Chondrocyte (in vitro differentiated cells): ENCODE data around the gene CMSS1. TPM values are rescaled to one million over a fixed set of nuclear protein-coding genes. Genes with fewer than 3 reads are reported as not detected.
A peak's percentile ranks its signal among the peaks of the same experiment; 100 is the strongest.

Experiments
- DNase-seq: peaks from one replicate; pipeline ENCODE4 v3.0.0; 2021; ENCODE audit warnings: mixed read lengths, low spot score
- H3K27ac Mint-ChIP-seq: one replicate; pipeline ENCODE4 v1.8.0; 2021; ENCODE audit warnings: mild to moderate bottlenecking, moderate library complexity, mixed read lengths; ENCODE audit not compliant: unreplicated experiment
- H3K27me3 Mint-ChIP-seq: 2 replicates; pipeline ENCODE4 v1.8.0; 2021; ENCODE audit warnings: low read depth, mixed read lengths
- H3K36me3 Mint-ChIP-seq: 2 replicates; pipeline ENCODE4 v1.8.0; 2021; ENCODE audit warnings: low read depth, mixed read lengths
- H3K4me1 Mint-ChIP-seq: 2 replicates; pipeline ENCODE4 v1.8.0; 2021; ENCODE audit warnings: low read depth, mild to moderate bottlenecking, mixed read lengths
- H3K4me3 Mint-ChIP-seq: one replicate; pipeline ENCODE4 v1.8.0; 2021; ENCODE audit warnings: mild to moderate bottlenecking, moderate library complexity, mixed read lengths; ENCODE audit not compliant: unreplicated experiment
- H3K9me3 Mint-ChIP-seq: 2 replicates; pipeline ENCODE4 v1.8.0; 2021; ENCODE audit warnings: low read depth, mixed read lengths
- total RNA-seq: library from RNA; stranded (reverse); gene quantifications from 3 replicates; pipeline ENCODE4 v1.2.1, GENCODE V29; 2021
- TF ChIP-seq, protein P1 (sequence below): fragments of 200-600 bp; sonication (generic); IDR thresholded peaks from 2 replicates; pipeline ENCODE4 v1.5.0; 2021; ENCODE audit warnings: antibody characterized with exemption, mild to moderate bottlenecking, moderate library complexity

CMSS1 gene
- total RNA-seq, 1 donor from 2014 or later: 19.5 TPM

DNA sequence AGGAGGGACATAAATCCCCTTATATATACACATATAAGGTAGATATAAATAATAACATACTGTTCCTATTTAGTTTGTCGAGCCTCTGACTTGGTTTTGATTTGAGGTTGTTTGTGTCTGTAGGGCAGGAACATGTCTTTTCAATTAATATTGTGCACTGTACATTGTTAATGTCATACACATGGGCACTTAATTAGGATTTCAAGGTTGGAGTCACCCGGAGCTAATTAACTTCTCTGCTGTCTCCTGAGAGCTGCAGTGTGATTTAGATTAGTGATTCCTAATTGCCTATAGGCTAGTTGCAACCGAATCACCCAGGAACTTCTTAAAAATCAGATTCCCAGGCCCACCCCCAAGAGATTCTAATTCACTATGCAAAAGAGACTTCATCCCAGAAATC lies 347.1 kb downstream of the CMSS1 start:
- Mint-ChIP-seq H3K4me1 (peaks cover 45% of the 10 kb centered on the region), H3K27me3 (no peaks in the 10 kb centered on the region), H3K4me3 (no peak overlapping the region), H3K27ac (peak overlapping the region; percentile 82), H3K36me3 (peaks cover 2% of the 10 kb centered on the region), H3K9me3 (no peaks in the 10 kb centered on the region)
- TF ChIP-seq, protein P1, sequence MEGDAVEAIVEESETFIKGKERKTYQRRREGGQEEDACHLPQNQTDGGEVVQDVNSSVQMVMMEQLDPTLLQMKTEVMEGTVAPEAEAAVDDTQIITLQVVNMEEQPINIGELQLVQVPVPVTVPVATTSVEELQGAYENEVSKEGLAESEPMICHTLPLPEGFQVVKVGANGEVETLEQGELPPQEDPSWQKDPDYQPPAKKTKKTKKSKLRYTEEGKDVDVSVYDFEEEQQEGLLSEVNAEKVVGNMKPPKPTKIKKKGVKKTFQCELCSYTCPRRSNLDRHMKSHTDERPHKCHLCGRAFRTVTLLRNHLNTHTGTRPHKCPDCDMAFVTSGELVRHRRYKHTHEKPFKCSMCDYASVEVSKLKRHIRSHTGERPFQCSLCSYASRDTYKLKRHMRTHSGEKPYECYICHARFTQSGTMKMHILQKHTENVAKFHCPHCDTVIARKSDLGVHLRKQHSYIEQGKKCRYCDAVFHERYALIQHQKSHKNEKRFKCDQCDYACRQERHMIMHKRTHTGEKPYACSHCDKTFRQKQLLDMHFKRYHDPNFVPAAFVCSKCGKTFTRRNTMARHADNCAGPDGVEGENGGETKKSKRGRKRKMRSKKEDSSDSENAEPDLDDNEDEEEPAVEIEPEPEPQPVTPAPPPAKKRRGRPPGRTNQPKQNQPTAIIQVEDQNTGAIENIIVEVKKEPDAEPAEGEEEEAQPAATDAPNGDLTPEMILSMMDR: no peak
- DNase-seq: no peak

DNA sequence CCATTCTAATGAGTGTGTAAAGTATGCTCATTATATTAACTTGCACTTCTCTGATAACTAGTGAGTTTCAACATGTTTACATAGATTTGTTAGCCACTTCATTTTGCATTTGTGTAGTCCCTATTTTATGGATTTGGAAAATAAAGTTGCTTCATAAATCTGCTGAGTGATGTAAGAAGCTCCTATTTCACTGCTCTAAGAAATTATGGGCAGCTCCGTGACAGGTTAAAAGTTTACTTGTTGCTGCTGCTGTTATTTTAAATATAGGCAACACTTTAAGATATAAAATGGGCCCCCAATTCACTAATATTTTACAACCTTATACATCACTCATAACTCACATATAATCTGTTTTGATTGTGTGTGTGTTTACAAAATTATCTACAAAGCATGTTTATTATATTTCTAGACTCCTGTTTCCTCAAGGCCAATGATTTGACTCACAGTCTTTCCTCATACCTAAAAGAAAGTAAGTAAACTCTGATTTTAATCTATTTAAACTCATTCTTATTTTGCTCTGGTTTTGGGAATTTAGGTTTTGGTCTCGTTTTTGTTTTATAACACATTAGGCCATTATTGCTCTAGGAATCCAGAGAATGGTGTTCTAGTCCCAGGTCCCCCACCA lies 348.4 kb downstream of the CMSS1 start:
- Mint-ChIP-seq H3K36me3 (peaks cover 2% of the 10 kb centered on the region), H3K9me3 (no peaks in the 10 kb centered on the region)

DNA sequence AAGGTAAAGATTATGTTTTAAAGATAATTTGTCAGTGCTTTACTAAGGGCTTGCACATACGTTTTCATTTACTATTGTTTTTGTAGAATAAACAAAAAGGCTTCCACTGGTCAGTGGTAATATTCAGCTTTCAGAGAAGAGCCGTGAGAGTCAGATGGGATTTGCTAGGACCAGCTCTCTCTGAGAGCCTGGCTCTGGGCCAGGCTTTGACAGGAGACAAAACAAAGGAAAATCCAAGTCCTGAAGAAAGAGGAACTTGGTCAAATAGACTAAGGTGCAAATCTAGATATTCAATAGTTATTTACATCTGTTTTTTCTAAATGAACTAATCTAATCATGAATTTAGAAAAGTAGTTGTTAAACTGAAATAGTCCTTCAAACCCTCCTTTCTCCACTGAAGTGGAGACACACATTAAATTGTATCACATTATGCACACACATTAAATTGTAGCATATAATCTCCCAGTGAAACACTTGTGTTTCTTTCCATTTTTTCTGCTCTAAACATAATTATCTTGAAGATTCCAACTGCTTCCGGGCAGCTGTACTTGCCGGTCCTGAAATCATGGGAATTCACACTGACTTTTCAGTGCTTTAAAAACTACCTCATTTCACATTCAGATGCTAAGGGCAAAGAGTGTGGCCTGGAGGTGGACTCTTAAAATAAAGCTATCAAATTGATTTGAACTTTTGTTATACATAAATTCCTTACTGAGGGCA lies 351.7 kb downstream of the CMSS1 start:
- H3K27me3 Mint-ChIP-seq: no peaks in the 10 kb centered on the region
- H3K27ac Mint-ChIP-seq: no peak overlapping the region
- TF ChIP-seq, protein P1: no peak
- DNase-seq: no peak
- no peak overlapping the region for H3K4me3 Mint-ChIP-seq
- H3K9me3 Mint-ChIP-seq: no peaks in the 10 kb centered on the region
- H3K4me1 Mint-ChIP-seq: peaks cover 27% of the 10 kb centered on the region
- H3K36me3 Mint-ChIP-seq: peaks cover 6% of the 10 kb centered on the region

More for the DNA sequence above, 348.4 kb downstream of the CMSS1 start:
- H3K27me3 Mint-ChIP-seq: no peaks in the 10 kb centered on the region
- TF ChIP-seq, protein P1: no peak
- H3K4me1 Mint-ChIP-seq: peaks cover 32% of the 10 kb centered on the region
- no peak for DNase-seq
- no peak overlapping the region for H3K4me3 Mint-ChIP-seq
- no peak overlapping the region for H3K27ac Mint-ChIP-seq

DNA sequence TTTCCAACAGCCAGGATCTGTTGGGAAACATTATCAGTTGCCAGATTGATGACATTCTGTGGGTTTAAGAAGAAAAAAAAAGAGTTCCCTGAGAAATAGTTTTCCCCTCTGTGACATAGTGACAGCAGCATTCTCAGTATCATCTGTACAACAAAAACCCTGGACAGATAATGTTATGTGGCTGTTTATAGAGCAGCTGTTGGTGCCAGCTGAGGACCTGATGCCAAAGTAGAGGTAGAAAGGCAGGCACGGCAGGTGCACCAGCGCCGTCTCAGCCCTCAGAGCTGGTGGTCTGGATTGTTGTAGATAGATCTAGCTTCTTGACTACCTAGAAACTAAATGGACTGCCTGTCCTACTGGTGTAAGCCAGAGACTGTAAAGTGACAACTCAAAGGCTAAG lies 352.8 kb downstream of the CMSS1 start:
- H3K4me3 Mint-ChIP-seq: no peak overlapping the region
- peaks cover 28% of the 10 kb centered on the region for H3K4me1 Mint-ChIP-seq
- TF ChIP-seq, protein P1: no peak
- no peaks in the 10 kb centered on the region for H3K9me3 Mint-ChIP-seq
- peaks cover 6% of the 10 kb centered on the region for H3K36me3 Mint-ChIP-seq
- no peak for DNase-seq
- H3K27ac Mint-ChIP-seq: no peak overlapping the region
- H3K27me3 Mint-ChIP-seq: no peaks in the 10 kb centered on the region

DNA sequence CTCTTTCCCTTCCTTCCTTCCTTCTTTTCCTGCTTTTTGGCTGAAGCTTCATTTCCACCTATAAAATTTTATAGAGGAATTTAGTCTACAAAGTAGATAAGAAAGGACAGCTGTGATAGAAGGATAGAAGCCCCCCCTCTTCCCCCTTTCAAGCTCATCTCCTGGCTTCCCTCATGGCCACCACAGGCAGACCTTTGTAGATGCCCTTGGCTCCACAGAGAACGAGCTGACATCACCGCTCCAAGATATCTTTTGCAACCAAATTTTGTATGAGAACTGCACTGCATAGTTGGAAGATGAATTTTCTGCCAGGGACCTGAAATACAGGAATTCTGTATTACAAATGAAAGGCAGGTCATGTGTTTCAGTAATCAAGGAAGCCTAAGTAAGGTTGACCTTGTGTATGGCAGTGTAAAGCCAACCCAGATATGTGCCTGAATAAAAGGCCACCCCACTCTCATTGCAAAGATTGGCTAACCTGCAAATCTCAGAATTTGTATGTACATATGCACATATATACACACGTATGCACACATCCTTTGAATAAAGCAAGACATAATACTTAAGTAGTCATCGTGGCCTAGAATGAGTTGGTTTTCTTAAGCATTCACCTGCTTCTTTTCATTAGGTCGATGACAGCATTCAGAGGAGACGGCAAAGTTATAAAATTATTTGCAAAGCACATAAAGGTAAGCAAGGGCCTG lies 353.7 kb downstream of the CMSS1 start:
- Mint-ChIP-seq H3K4me1 (peaks cover 29% of the 10 kb centered on the region), H3K27ac (no peak overlapping the region), H3K27me3 (no peaks in the 10 kb centered on the region)

More for the DNA sequence above, 353.7 kb downstream of the CMSS1 start:
- TF ChIP-seq, protein P1: no peak
- DNase-seq: no peak
- no peak overlapping the region for H3K4me3 Mint-ChIP-seq
- peaks cover 6% of the 10 kb centered on the region for H3K36me3 Mint-ChIP-seq
- H3K9me3 Mint-ChIP-seq: no peaks in the 10 kb centered on the region
